ENCODE results near the gene NUDT1. TPM values are rescaled to one million over a fixed set of nuclear protein-coding genes. Genes with fewer than 3 reads are reported as not detected.

Gene NUDT1
- total RNA-seq, 1 experiment from 2014 or later, result 68.6 TPM

GRCh38 chr7:2248984-2249694, 7.1 kb downstream of the NUDT1 start:
- DNase-seq (ENCODE audit: low spot score), result peak; percentile 77

GRCh38 chr7:2249744-2250323, 7.8 kb downstream of the NUDT1 start:
- no peak for DNase-seq (ENCODE audit: low spot score)

GRCh38 chr7:2251381-2251780, 9.4 kb downstream of the NUDT1 start:
- no peak for DNase-seq (ENCODE audit: low spot score)

- DNase-seq (ENCODE audit: low spot score), result no peak
Observed at GRCh38 chr7:2251841-2252771, 10.1 kb downstream of the NUDT1 start.

- DNase-seq (ENCODE audit: low spot score), result no peak
Observed at GRCh38 chr7:2253021-2253420, 11.0 kb downstream of the NUDT1 start.

GRCh38 chr7:2253525-2254244, 11.7 kb downstream of the NUDT1 start:
- no peak for DNase-seq (ENCODE audit: low spot score)

GRCh38 chr7:2254429-2255144, 12.6 kb downstream of the NUDT1 start:
- no peak for DNase-seq (ENCODE audit: low spot score)

GRCh38 chr7:2255145-2256139, 13.4 kb downstream of the NUDT1 start:
- DNase-seq (ENCODE audit: low spot score), result no peak

GRCh38 chr7:2256306-2257045, 14.4 kb downstream of the NUDT1 start:
- DNase-seq (ENCODE audit: low spot score), result no peak

GRCh38 chr7:2257046-2257551, 15.1 kb downstream of the NUDT1 start:
- DNase-seq (ENCODE audit: low spot score), result no peak

GRCh38 chr7:2257651-2258050, 15.6 kb downstream of the NUDT1 start:
- DNase-seq (ENCODE audit: low spot score), result no peak

GRCh38 chr7:2258661-2259365, 16.8 kb downstream of the NUDT1 start:
- DNase-seq (ENCODE audit: low spot score), result no peak

- no peak for DNase-seq (ENCODE audit: low spot score)
Observed at GRCh38 chr7:2259480-2259879, 17.5 kb downstream of the NUDT1 start.

- peak; percentile 83 for DNase-seq (ENCODE audit: low spot score)
Observed at GRCh38 chr7:2260820-2261219, 18.8 kb downstream of the NUDT1 start.

GRCh38 chr7:2261611-2262010, 19.6 kb downstream of the NUDT1 start:
- no peak for DNase-seq (ENCODE audit: low spot score)

- DNase-seq (ENCODE audit: low spot score), result no peak
Observed at GRCh38 chr7:2263176-2263575, 21.1 kb downstream of the NUDT1 start.

- DNase-seq (ENCODE audit: low spot score), result no peak
Observed at GRCh38 chr7:2264158-2264557, 22.1 kb downstream of the NUDT1 start.

- peak; percentile 86 for DNase-seq (ENCODE audit: low spot score)
Observed at GRCh38 chr7:2266911-2267310, 24.9 kb downstream of the NUDT1 start.

Data from HT-29 (cell line).